Neural crest cell (in vitro differentiated cells): ENCODE data around the gene HK3. TPM values are rescaled to one million over a fixed set of nuclear protein-coding genes. Genes with fewer than 3 reads are reported as not detected.

ENCODE experiments used
- DNase-seq: peaks from one replicate; pipeline ENCODE4 v3.0.0; 2021; ENCODE audit warnings: low read depth, mixed read lengths, low spot score
- H3K27ac Mint-ChIP-seq: one replicate; pipeline ENCODE4 v1.8.0; 2021; ENCODE audit warnings: mild to moderate bottlenecking, mixed read lengths; ENCODE audit not compliant: unreplicated experiment
- H3K27me3 Mint-ChIP-seq: 2 replicates; pipeline ENCODE4 v1.8.0; 2021; ENCODE audit warnings: low read depth, mild to moderate bottlenecking, mixed read lengths
- H3K36me3 Mint-ChIP-seq: 2 replicates; pipeline ENCODE4 v1.8.0; 2021; ENCODE audit warnings: low read depth, mild to moderate bottlenecking, mixed read lengths
- H3K4me1 Mint-ChIP-seq: 2 replicates; pipeline ENCODE4 v1.8.0; 2021; ENCODE audit warnings: mixed read lengths
- H3K4me3 Mint-ChIP-seq: one replicate; pipeline ENCODE4 v1.8.0; 2021; ENCODE audit warnings: mild to moderate bottlenecking, mixed read lengths
- H3K9me3 Mint-ChIP-seq: 2 replicates; pipeline ENCODE4 v1.8.0; 2021; ENCODE audit warnings: mixed read lengths
- total RNA-seq: library from RNA; stranded (reverse); gene quantifications from 2 replicates; pipeline ENCODE4 v1.2.1, GENCODE V29; 2021
- TF ChIP-seq, protein P1 (sequence below): fragments of 200-600 bp; sonication (generic); conservative IDR thresholded peaks from 2 replicates; pipeline ENCODE4 v1.5.0; 2021; ENCODE audit warnings: antibody characterized with exemption, mild to moderate bottlenecking

Gene HK3
- total RNA-seq, 1 donor from 2014 or later, result not detected

DNA sequence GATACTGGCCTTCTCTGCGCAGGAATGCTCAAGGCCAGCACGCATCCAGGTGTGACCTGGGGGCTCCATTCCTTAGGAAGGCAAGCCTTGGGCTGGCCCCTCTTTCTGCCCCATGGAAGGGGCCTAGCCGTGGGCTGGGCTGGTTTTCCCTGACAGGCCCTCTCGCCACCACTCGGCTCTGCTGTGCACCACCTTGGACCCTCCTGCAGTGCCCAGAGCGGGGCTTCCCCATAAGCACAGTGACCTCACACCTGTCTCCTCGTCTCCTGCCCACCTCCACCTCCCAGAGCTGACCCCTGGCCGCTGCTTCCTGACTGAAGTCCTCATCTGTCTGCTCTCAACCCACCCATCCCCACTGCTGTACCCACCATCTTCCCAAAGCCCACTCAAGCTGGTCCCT, 67.7 kb downstream of the HK3 start:
- Mint-ChIP-seq H3K27ac (no peak overlapping the region), H3K9me3 (no peaks in the 10 kb centered on the region), H3K36me3 (no peaks in the 10 kb centered on the region), H3K27me3 (peaks cover 70% of the 10 kb centered on the region), H3K4me1 (peaks cover 3% of the 10 kb centered on the region), H3K4me3 (no peak overlapping the region)
- DNase-seq, result no peak
- TF ChIP-seq, protein P1, sequence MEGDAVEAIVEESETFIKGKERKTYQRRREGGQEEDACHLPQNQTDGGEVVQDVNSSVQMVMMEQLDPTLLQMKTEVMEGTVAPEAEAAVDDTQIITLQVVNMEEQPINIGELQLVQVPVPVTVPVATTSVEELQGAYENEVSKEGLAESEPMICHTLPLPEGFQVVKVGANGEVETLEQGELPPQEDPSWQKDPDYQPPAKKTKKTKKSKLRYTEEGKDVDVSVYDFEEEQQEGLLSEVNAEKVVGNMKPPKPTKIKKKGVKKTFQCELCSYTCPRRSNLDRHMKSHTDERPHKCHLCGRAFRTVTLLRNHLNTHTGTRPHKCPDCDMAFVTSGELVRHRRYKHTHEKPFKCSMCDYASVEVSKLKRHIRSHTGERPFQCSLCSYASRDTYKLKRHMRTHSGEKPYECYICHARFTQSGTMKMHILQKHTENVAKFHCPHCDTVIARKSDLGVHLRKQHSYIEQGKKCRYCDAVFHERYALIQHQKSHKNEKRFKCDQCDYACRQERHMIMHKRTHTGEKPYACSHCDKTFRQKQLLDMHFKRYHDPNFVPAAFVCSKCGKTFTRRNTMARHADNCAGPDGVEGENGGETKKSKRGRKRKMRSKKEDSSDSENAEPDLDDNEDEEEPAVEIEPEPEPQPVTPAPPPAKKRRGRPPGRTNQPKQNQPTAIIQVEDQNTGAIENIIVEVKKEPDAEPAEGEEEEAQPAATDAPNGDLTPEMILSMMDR, result no peak

DNA sequence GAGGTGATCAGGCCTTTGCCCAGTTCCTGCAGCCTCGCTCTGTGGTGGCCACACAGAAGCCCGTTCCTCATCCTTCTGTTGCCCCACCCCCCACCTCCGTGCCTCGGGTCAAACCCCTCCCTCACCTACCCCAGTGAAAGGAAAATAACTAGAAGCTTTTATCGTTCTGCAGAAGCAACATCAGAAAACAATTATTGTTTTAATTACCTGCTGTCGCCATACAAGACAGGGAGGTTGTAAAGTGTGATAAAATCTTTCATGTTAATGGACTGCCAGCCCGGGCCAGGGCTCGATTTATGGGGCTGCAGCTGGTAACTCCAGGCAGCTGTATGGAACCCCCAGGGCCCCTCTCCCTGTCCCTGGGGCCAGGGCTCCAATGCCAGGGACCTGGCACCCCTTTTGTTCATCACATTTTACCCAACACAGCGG, 68.1 kb downstream of the HK3 start:
- TF ChIP-seq, protein P1, result no peak
- peaks cover 3% of the 10 kb centered on the region for H3K4me1 Mint-ChIP-seq
- H3K27me3 Mint-ChIP-seq, result peaks cover 68% of the 10 kb centered on the region
- no peak overlapping the region for H3K4me3 Mint-ChIP-seq
- H3K9me3 Mint-ChIP-seq, result no peaks in the 10 kb centered on the region
- DNase-seq, result no peak
- H3K36me3 Mint-ChIP-seq, result no peaks in the 10 kb centered on the region
- H3K27ac Mint-ChIP-seq, result no peak overlapping the region

Other genes with a start within 250 kb of the HK3 start
- gene UNC5A, start 88.8 kb downstream of the HK3 start, total RNA-seq, result 0.32 and 0.70 TPM in 2 replicates
- 45.4 and 46.6 TPM in 2 replicates for gene UIMC1, start 107.4 kb upstream of the HK3 start, total RNA-seq
- gene ZNF346, start 123.3 kb upstream of the HK3 start, total RNA-seq, result 39.6 and 41.5 TPM in 2 replicates
- gene FGFR4, start 187.6 kb upstream of the HK3 start, total RNA-seq, result 5.4 and 7.1 TPM in 2 replicates
- 122 TPM in 2 replicates for gene NSD1, start 234.4 kb upstream of the HK3 start, total RNA-seq